Keratinocyte (primary cell): ENCODE results near the gene NDUFS8. TPM values are rescaled to one million over a fixed set of nuclear protein-coding genes. Genes with fewer than 3 reads are reported as not detected.

Experiments
- DNase-seq: peaks from one replicate; pipeline ENCODE4 v3.0.0-alpha.2; 2011; ENCODE audit warnings: low read depth, missing footprints, low spot score
- FAIRE-seq: peaks from 2 replicates; lab custom pipeline; 2011; peaks lifted over from hg19 to GRCh38; lab: Jason Lieb, UNC
- H2AFZ ChIP-seq: 2 replicates; pipeline ENCODE4 v1.6.0; 2012; ENCODE audit warnings: low read length, control low read depth, inconsistent platforms; ENCODE audit not compliant: control insufficient read depth
- H3K27ac ChIP-seq: 2 replicates; pipeline ENCODE4 v1.5.1; 2011; ENCODE audit warnings: low read length; ENCODE audit not compliant: control insufficient read depth, insufficient read depth
- H3K27me3 ChIP-seq: 3 replicates; pipeline ENCODE4 v1.6.0; 2011; ENCODE audit warnings: low read length; ENCODE audit not compliant: control insufficient read depth, insufficient read depth; ENCODE audit errors: extremely low read depth
- H3K36me3 ChIP-seq, 2 experiments: 2 replicates in 1 of 2; 3 replicates in 1 of 2; pipeline ENCODE4 v1.5.1; 2011; ENCODE audit warnings: low read length in 2 of 2, mild to moderate bottlenecking in 1 of 2; ENCODE audit not compliant: control insufficient read depth in 2 of 2, insufficient read depth in 2 of 2; ENCODE audit errors: extremely low read depth in 1 of 2
- H3K4me1 ChIP-seq: 3 replicates; pipeline ENCODE4 v1.5.1; 2011; ENCODE audit warnings: low read length; ENCODE audit not compliant: control insufficient read depth, insufficient read depth; ENCODE audit errors: extremely low read depth
- H3K4me2 ChIP-seq: 3 replicates; pipeline ENCODE4 v1.6.0; 2011; ENCODE audit warnings: low read depth, low read length; ENCODE audit not compliant: control insufficient read depth, insufficient read depth; ENCODE audit errors: extremely low read depth
- H3K4me3 ChIP-seq, 3 experiments: fragments of 200-600 bp in 1 of 3; sonication (generic) in 1 of 3; 2 replicates in 2 of 3; 3 replicates in 1 of 3; pipeline ENCODE4 v1.5.1; 2011 to 2016; ENCODE audit warnings: low read length in 3 of 3, mild to moderate bottlenecking in 3 of 3, control low read depth in 2 of 3, inconsistent platforms in 1 of 3, low read depth in 1 of 3, mixed read lengths in 1 of 3, mixed run types in 1 of 3, moderate library complexity in 1 of 3; ENCODE audit not compliant: control insufficient read depth in 2 of 3, insufficient read depth in 2 of 3; ENCODE audit errors: extremely low read depth in 1 of 3
- H3K79me2 ChIP-seq: 2 replicates; pipeline ENCODE4 v1.6.0; 2012; ENCODE audit warnings: low read length; ENCODE audit not compliant: control insufficient read depth, insufficient read depth
- H3K9ac ChIP-seq: 3 replicates; pipeline ENCODE4 v1.6.0; 2011; ENCODE audit warnings: low read length; ENCODE audit not compliant: control insufficient read depth, insufficient read depth; ENCODE audit errors: extremely low read depth
- H3K9me1 ChIP-seq: 3 replicates; pipeline ENCODE4 v1.6.0; 2011; ENCODE audit warnings: low read length; ENCODE audit not compliant: control insufficient read depth, insufficient read depth; ENCODE audit errors: extremely low read depth
- H3K9me3 ChIP-seq: 2 replicates; pipeline ENCODE4 v1.5.1; 2012; ENCODE audit warnings: low read depth, low read length; ENCODE audit not compliant: control insufficient read depth
- H4K20me1 ChIP-seq: 3 replicates; pipeline ENCODE4 v1.6.0; 2011; ENCODE audit warnings: low read length; ENCODE audit not compliant: control insufficient read depth, insufficient read depth; ENCODE audit errors: extremely low read depth
- CTCF ChIP-seq, 3 experiments: IDR thresholded peaks in 1 of 3; conservative IDR thresholded peaks in 1 of 3; optimal IDR thresholded peaks in 1 of 3; 2 replicates in 2 of 3; 3 replicates in 1 of 3; pipeline versions ENCODE3 to v1.5.1; 2011; ENCODE audit warnings: low read length in 3 of 3, mild to moderate bottlenecking in 3 of 3, moderate library complexity in 2 of 3, control low read depth in 1 of 3, inconsistent platforms in 1 of 3; ENCODE audit not compliant: insufficient read depth in 2 of 3; ENCODE audit errors: extremely low read depth in 1 of 3
- EZH2 ChIP-seq: IDR thresholded peaks from one replicate; pipeline ENCODE4 v1.6.1; 2012; ENCODE audit warnings: inconsistent platforms, mild to moderate bottlenecking, low read length, moderate library complexity
- dilution Hi-C: fragments of 300-500 bp; cut with MboI; formaldehyde crosslinking; loops from one replicate; pipeline ENCODE4 v1.7.0; 2020; ENCODE audit warnings: low sequenced_read_pairs; ENCODE audit not compliant: extremely low pct_ligation_motif_present
- polyA plus RNA-seq, 5 experiments: library from polyadenylated mRNA; depleted of rRNA in 3 of 5; stranded (reverse) in 3 of 5; stranded (forward) in 1 of 5; unstranded in 1 of 5; fragments of >200 nt; gene quantifications; 1 replicate in 1 of 5; 2 replicates in 3 of 5; 3 replicates in 1 of 5; pipeline versions ENCODE4 v1.2.1 to v1.2.3, GENCODE V29; 2011 to 2012; ENCODE audit warnings: missing spikeins in 2 of 5, low read depth in 1 of 5, low replicate concordance in 1 of 5

The NDUFS8 gene
- polyA plus RNA-seq, 1 donor (not counting 4 experiments of a cell fraction or from before 2014, with no cell fraction given): 51.7 TPM

GRCh38 chr11:68074584-68075352, 44.3 kb downstream of the NDUFS8 start:
- Histone ChIP-seq H3K27me3 (no peaks in the 10 kb centered on the region), H3K9me3 (no peaks in the 10 kb centered on the region), H3K4me3 (no peak overlapping the region), H2AFZ (no peak overlapping the region), H3K79me2 (no peaks in the 10 kb centered on the region), H4K20me1 (no peaks in the 10 kb centered on the region), H3K27ac (no peak overlapping the region), H3K4me2 (no peak overlapping the region), H3K4me1 (no peaks in the 10 kb centered on the region), H3K9ac (no peak overlapping the region), H3K36me3 (no peaks in the 10 kb centered on the region), H3K9me1 (no peaks in the 10 kb centered on the region)
- no peak for DNase-seq
- no peak for FAIRE-seq
- dilution Hi-C loops: no loop called here
- TF ChIP-seq EZH2: no peak
- no peak for TF ChIP-seq CTCF (optimal IDR thresholded peaks at IDR 0.05 in 1 of 3, IDR thresholded peaks at IDR 0.05 in 1 of 3, conservative IDR thresholded peaks at IDR 0.05 in 1 of 3; ENCODE audit: extremely low read depth in 1 of 3, insufficient read depth in 2 of 3, low read length in 3 of 3)

- Histone ChIP-seq H3K4me3 (no peak overlapping the region), H3K9me1 (no peaks in the 10 kb centered on the region), H3K4me2 (no peak overlapping the region), H3K9me3 (no peaks in the 10 kb centered on the region), H2AFZ (no peak overlapping the region), H3K27ac (no peak overlapping the region), H3K4me1 (no peaks in the 10 kb centered on the region), H3K9ac (no peak overlapping the region), H4K20me1 (no peaks in the 10 kb centered on the region), H3K36me3 (no peaks in the 10 kb centered on the region), H3K27me3 (no peaks in the 10 kb centered on the region), H3K79me2 (no peaks in the 10 kb centered on the region)
- FAIRE-seq (no peak), DNase-seq (no peak)
- dilution Hi-C loops: no loop called here
- TF ChIP-seq EZH2: no peak
- TF ChIP-seq CTCF (optimal IDR thresholded peaks at IDR 0.05 in 1 of 3, IDR thresholded peaks at IDR 0.05 in 1 of 3, conservative IDR thresholded peaks at IDR 0.05 in 1 of 3; ENCODE audit: extremely low read depth in 1 of 3, insufficient read depth in 2 of 3, low read length in 3 of 3): no peak
Measured at GRCh38 chr11:68076371-68077042, 46.0 kb downstream of the NDUFS8 start.
